GM12878 (cell line): ENCODE data around the gene METRN. TPM values are rescaled to one million over a fixed set of nuclear protein-coding genes. Genes with fewer than 3 reads are reported as not detected.
A peak's percentile ranks its signal among the peaks of the same experiment; 100 is the strongest.

Experiments used
- ATAC-seq: fragments of 200-7000 bp; cut with Tn5 transposase; 3 replicates; pipeline ENCODE4 v1.9.1; 2020; ENCODE audit warnings: mild to moderate bottlenecking, moderate library complexity
- BruUV-seq: library from RNA; stranded (reverse); fragments of 400-500 nt; replicated peaks from 2 replicates; lab custom pipeline; 2021; lab: Mats Ljungman, UMichigan
- CTCF ChIA-PET: fragments of 300-600 bp; sonication (Branson Sonifier 250); formaldehyde crosslinking; extraction: SDS; loops from one replicate; lab custom pipeline; 2021; ENCODE audit warnings: inconsistent platforms; lab: Yijun Ruan, JAX
- POLR2A ChIA-PET: fragments of 350-600 bp; formaldehyde crosslinking; extraction: SDS; loops from one replicate; lab custom pipeline; 2021; ENCODE audit warnings: inconsistent platforms; lab: Charles Lee
- RAD21 ChIA-PET: fragments of 300-600 bp; sonication (Branson Sonifier 250); formaldehyde crosslinking; loops from one replicate; lab custom pipeline; 2023; ENCODE audit warnings: antibody characterized with exemption; ENCODE audit not compliant: unreplicated experiment; lab: Charles Lee
- SMC1A ChIA-PET: fragments of 300-600 bp; sonication (Branson Sonifier 250); formaldehyde crosslinking; loops from one replicate; lab custom pipeline; 2023; ENCODE audit not compliant: unreplicated experiment, uncharacterized antibody; lab: Charles Lee
- DNase-seq: peaks from one replicate; pipeline ENCODE4 v3.0.0-alpha.2; 2011; ENCODE audit warnings: low read depth, low spot score
- FAIRE-seq: peaks from 3 replicates; lab custom pipeline; 2011; peaks lifted over from hg19 to GRCh38; lab: Jason Lieb, UNC
- H2AFZ ChIP-seq: 2 replicates; pipeline ENCODE4 v1.6.0; 2011; ENCODE audit warnings: low read depth, low read length, control low read depth; ENCODE audit not compliant: control insufficient read depth
- H3K27ac ChIP-seq: 2 replicates; pipeline ENCODE4 v1.5.1; 2011; ENCODE audit warnings: control low read depth; ENCODE audit not compliant: control insufficient read depth, insufficient read depth
- H3K27me3 ChIP-seq, 2 experiments: replicated peaks in 1 of 2; 2 replicates each; pipeline versions ENCODE4 v1.6.0 to v1.6.1; 2011; ENCODE audit warnings: low read length in 1 of 2; ENCODE audit not compliant: control insufficient read depth in 2 of 2, insufficient read depth in 2 of 2
- H3K36me3 ChIP-seq, 2 experiments: 2 replicates each; pipeline ENCODE4 v1.5.1; 2011; ENCODE audit warnings: low read length in 1 of 2; ENCODE audit not compliant: control insufficient read depth in 2 of 2, insufficient read depth in 2 of 2
- H3K4me1 ChIP-seq: 2 replicates; pipeline ENCODE4 v1.6.1; 2011; ENCODE audit warnings: mild to moderate bottlenecking, low read length, moderate library complexity, mixed read lengths; ENCODE audit not compliant: control insufficient read depth, insufficient read depth
- H3K4me2 ChIP-seq: 2 replicates; pipeline ENCODE4 v1.6.0; 2011; ENCODE audit warnings: control low read depth; ENCODE audit not compliant: control insufficient read depth, insufficient read depth
- H3K4me3 ChIP-seq: fragments of 200-600 bp; sonication (generic); 2 replicates; pipeline ENCODE4 v1.5.1; 2016
- H3K79me2 ChIP-seq: 2 replicates; pipeline ENCODE4 v1.6.0; 2011; ENCODE audit warnings: low read length; ENCODE audit not compliant: control insufficient read depth, insufficient read depth
- H3K9ac ChIP-seq: 2 replicates; pipeline ENCODE4 v1.8.0; 2011; ENCODE audit warnings: low read length, control low read depth, mixed read lengths; ENCODE audit not compliant: control insufficient read depth, insufficient read depth
- H3K9me3 ChIP-seq: replicated peaks from 3 replicates; pipeline ENCODE4 v1.5.1; 2011; ENCODE audit warnings: mild to moderate bottlenecking, low read length; ENCODE audit not compliant: control insufficient read depth, insufficient read depth
- H4K20me1 ChIP-seq: 2 replicates; pipeline ENCODE4 v1.6.0; 2011; ENCODE audit not compliant: control insufficient read depth, insufficient read depth
- CBFB ChIP-seq: IDR thresholded peaks from 2 replicates; pipeline ENCODE4 v1.6.1; 2016; ENCODE audit warnings: antibody characterized with exemption, low read depth
- CHD1 ChIP-seq: IDR thresholded peaks from 2 replicates; pipeline ENCODE4 v1.6.1; 2012; ENCODE audit warnings: low read depth, low read length, improper control_type of control experiment
- IKZF1 ChIP-seq: fragments of 450-650 bp; conservative IDR thresholded peaks from 2 replicates; pipeline ENCODE4 v1.6.1; 2017; ENCODE audit warnings: antibody characterized with exemption, mild to moderate bottlenecking
- NFIC ChIP-seq: IDR thresholded peaks from 2 replicates; pipeline ENCODE4 v1.6.1; 2012; ENCODE audit warnings: low read depth, mild to moderate bottlenecking, inconsistent platforms, low read length, moderate library complexity
- NR2F1 ChIP-seq: fragments of 450-650 bp; conservative IDR thresholded peaks from 2 replicates; pipeline ENCODE4 v1.6.1; 2017; ENCODE audit warnings: mild to moderate bottlenecking
- NRF1 ChIP-seq: conservative IDR thresholded peaks from 2 replicates; pipeline ENCODE4 v1.6.1; 2011; ENCODE audit warnings: mild to moderate bottlenecking, low read depth, low read length, improper control_type of control experiment
- POLR2A ChIP-seq: IDR thresholded peaks from 2 replicates; pipeline ENCODE4 v1.6.1; 2011; ENCODE audit warnings: low read depth, mild to moderate bottlenecking, low read length
- POLR2AphosphoS2 ChIP-seq: IDR thresholded peaks from 2 replicates; pipeline ENCODE4 v1.6.1; 2011; ENCODE audit warnings: low read depth, mild to moderate bottlenecking, low read length, improper control_type of control experiment, moderate library complexity
- POU2F2 ChIP-seq: IDR thresholded peaks from 3 replicates; pipeline ENCODE4 v1.6.1; 2011; ENCODE audit warnings: low read depth, mild to moderate bottlenecking, low read length, borderline replicate concordance
- SMARCA5 ChIP-seq: fragments of 450-650 bp; IDR thresholded peaks from 2 replicates; pipeline ENCODE4 v1.6.1; 2017; ENCODE audit warnings: mild to moderate bottlenecking
- SUZ12 ChIP-seq: fragments of 200-600 bp; sonication (generic); IDR thresholded peaks from one replicate; pipeline ENCODE4 v1.6.1; 2018; ENCODE audit warnings: antibody characterized with exemption, mild to moderate bottlenecking; ENCODE audit not compliant: unreplicated experiment
- TCF12 ChIP-seq: IDR thresholded peaks from 2 replicates; pipeline ENCODE4 v1.6.1; 2011; ENCODE audit warnings: low read depth, mild to moderate bottlenecking, low read length
- YBX1 ChIP-seq: fragments of 450-650 bp; IDR thresholded peaks from 2 replicates; pipeline ENCODE4 v1.6.1; 2016; ENCODE audit warnings: antibody characterized with exemption
- YY1 ChIP-seq: IDR thresholded peaks from 2 replicates; pipeline ENCODE4 v1.6.1; 2011; ENCODE audit warnings: low read depth, mild to moderate bottlenecking, low read length
- ZNF217 ChIP-seq: fragments of 450-650 bp; IDR thresholded peaks from 2 replicates; pipeline ENCODE4 v1.6.1; 2017; ENCODE audit warnings: antibody characterized with exemption, mild to moderate bottlenecking
- WGBS: methylation state at CpG from one replicate; pipeline ENCODE4 v1.1.6; 2016; ENCODE audit warnings: low lambda C conversion rate; ENCODE audit not compliant: insufficient replicate concordance, insufficient coverage; ENCODE audit errors: missing lambda C conversion rate; 5-methylcytosine and 5-hydroxymethylcytosine counted together
- in situ Hi-C: fragments of 300-500 bp; cut with MboI; formaldehyde crosslinking; loops from 9 replicates; pipeline ENCODE4 v1.14.3; 2018; ENCODE audit warnings: mixed read lengths
- intact Hi-C: fragments of 100-400 bp; cut with micrococcal nuclease; formaldehyde crosslinking; loops from one replicate; pipeline ENCODE4 v1.14.2; 2022; ENCODE audit not compliant: unreplicated experiment
- polyA plus RNA-seq, 11 experiments: library from polyadenylated mRNA; depleted of rRNA in 4 of 11; unstranded in 6 of 11; stranded (reverse) in 5 of 11; fragments of >200 nt; fragmentation: Nextera tagmentation in 4 of 11; fragmentation: Illumina TruSeq in 1 of 11; extraction: Ambion mirVana in 4 of 11; extraction: Trizol in 1 of 11; gene quantifications; 1 replicate in 1 of 11; 2 replicates in 10 of 11; pipeline versions ENCODE4 v1.2.1 to v1.2.3, GENCODE V29; 2011 to 2016; ENCODE audit warnings: inconsistent platforms in 2 of 11, missing spikeins in 2 of 11, low read depth in 1 of 11
- total RNA-seq, 4 experiments: library from RNA; depleted of rRNA in 3 of 4; stranded (reverse); fragments of >200 nt in 3 of 4; fragmentation: Illumina TruSeq in 1 of 4; extraction: Trizol in 1 of 4; gene quantifications; 2 replicates each; pipeline versions ENCODE4 v1.2.1 to v1.2.3, GENCODE V29; 2013 to 2021
- TF ChIP-seq, protein P1 (sequence below): fragments of 450-650 bp; IDR thresholded peaks from 2 replicates; pipeline ENCODE4 v1.6.1; 2016; ENCODE audit warnings: mild to moderate bottlenecking
- TF ChIP-seq, protein P2 (sequence below): fragments of 450-650 bp; formaldehyde crosslinking; IDR thresholded peaks from 2 replicates; pipeline ENCODE4 v1.4.0; 2022; ENCODE audit warnings: mild to moderate bottlenecking, moderate library complexity
- TF ChIP-seq, protein P3 (sequence below): fragments of 450-650 bp; IDR thresholded peaks from 2 replicates; pipeline ENCODE4 v1.6.1; 2017; ENCODE audit warnings: mild to moderate bottlenecking, low read depth, inconsistent platforms; ENCODE audit not compliant: poor library complexity, severe bottlenecking

METRN gene
- total and polyA plus RNA-seq, 10 of the 15 experiments (the other 5 are each of a cell fraction or from before 2014, with no cell fraction given) = 0.11 to 12.8 (median 1.1) TPM; not detected in 1

DNA sequence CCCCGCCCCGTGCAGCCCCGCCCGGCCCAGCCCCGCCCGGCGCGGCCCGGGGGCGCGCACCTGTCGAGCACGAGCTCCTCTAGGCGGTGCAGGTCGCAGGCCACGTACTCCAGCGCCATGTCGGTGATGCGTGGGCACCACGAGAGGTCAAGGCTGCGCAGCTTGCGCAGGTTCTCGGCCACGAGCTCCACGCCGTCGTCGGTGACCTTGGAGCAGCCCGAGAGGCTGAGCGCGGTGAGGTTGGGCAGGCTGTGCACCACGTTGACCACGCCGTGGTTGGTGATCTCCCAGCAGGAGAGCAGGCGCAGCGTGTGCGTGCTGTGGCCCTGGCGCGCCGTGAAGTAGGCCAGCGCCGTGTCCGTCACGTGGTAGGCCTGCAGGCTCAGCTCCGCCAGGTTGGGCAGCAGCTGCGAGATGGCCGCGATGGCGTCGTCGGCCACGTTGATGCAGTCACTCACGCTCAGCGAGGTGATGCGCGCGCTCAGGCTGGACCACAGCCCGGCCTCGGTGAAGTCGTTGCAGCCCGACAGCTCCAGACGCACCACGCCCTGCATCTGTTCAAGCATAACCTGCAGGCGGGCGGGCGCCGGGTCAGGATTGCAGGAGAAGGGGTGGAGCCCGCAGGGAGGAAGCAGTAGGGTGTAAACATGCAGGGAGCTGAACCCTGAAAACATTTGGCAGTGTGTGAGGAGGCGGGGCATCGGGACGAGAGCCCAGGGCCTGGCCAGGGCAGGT, 19.4 kb upstream of the METRN start:
- Histone ChIP-seq H3K9me3 (no peaks in the 10 kb centered on the region; the same call in 2 of the 3 replicates), H4K20me1 (no peaks in the 10 kb centered on the region), H3K36me3 (no peaks in the 10 kb centered on the region), H3K4me2 (peak overlapping the region; percentile 88), H2AFZ (peak overlapping the region; percentile 89), H3K4me3 (peak overlapping the region; percentile 53; the same call in 1 of the 2 replicates), H3K4me1 (peaks cover 7% of the 10 kb centered on the region), H3K79me2 (no peaks in the 10 kb centered on the region), H3K27me3 (peaks cover 2 to 6% of the 10 kb centered on the region in 2 experiments; a peak in 3 of 4 replicates), H3K27ac (no peak overlapping the region), H3K9ac (no peak overlapping the region)
- intact Hi-C loops = no loop called here
- ChIA-PET POLR2A (interaction anchor here (0.7 to 2.0 kb wide), 6 partner anchors 11 to 59 kb away, joined by 3 to 7 read pairs (median 4); partner anchors contain the start of genes ANTKMT, HAGHL, JMJD8 and METRN), CTCF (interaction anchor here (0.6 to 1.6 kb wide), 6 partner anchors 14 to 365 kb away, joined by 3 to 5 read pairs (median 3); no protein-coding TSS in a partner anchor), SMC1A (no interaction called here), RAD21 (interaction anchor here (0.9 kb wide), 1 partner anchor 25 kb away, joined by 3 read pairs; no protein-coding TSS in a partner anchor)
- 2% methylated on average over 69 of the region's 71 CpGs for WGBS
- FAIRE-seq = no peak
- ATAC-seq = peak; percentile 82
- no TSS peak for BruUV-seq
- in situ Hi-C loops = no loop called here
- no peak for DNase-seq
- TF ChIP-seq YY1 (no peak), NRF1 (0 out of 2 replicates have a peak, but pooled peaks have one; percentile 19), SMARCA5 (0 out of 2 replicates have a peak, but pooled peaks have one; percentile 44), POU2F2 (no peak), CBFB (no peak), ZNF217 (no peak), POLR2AphosphoS2 (0 out of 2 replicates have a peak, but pooled peaks have one; percentile 31), SUZ12 (no peak), POLR2A (peak; percentile 86), NFIC (no peak), TCF12 (no peak), NR2F1 (peak; percentile 94), YBX1 (no peak), CHD1 (no peak), IKZF1 (peak; percentile 73)
- TF ChIP-seq, protein P1, sequence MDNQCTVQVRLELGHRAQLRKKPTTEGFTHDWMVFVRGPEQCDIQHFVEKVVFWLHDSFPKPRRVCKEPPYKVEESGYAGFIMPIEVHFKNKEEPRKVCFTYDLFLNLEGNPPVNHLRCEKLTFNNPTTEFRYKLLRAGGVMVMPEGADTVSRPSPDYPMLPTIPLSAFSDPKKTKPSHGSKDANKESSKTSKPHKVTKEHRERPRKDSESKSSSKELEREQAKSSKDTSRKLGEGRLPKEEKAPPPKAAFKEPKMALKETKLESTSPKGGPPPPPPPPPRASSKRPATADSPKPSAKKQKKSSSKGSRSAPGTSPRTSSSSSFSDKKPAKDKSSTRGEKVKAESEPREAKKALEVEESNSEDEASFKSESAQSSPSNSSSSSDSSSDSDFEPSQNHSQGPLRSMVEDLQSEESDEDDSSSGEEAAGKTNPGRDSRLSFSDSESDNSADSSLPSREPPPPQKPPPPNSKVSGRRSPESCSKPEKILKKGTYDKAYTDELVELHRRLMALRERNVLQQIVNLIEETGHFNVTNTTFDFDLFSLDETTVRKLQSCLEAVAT = peak; percentile 51; the same call in 1 of the 2 replicates
- TF ChIP-seq, protein P2, sequence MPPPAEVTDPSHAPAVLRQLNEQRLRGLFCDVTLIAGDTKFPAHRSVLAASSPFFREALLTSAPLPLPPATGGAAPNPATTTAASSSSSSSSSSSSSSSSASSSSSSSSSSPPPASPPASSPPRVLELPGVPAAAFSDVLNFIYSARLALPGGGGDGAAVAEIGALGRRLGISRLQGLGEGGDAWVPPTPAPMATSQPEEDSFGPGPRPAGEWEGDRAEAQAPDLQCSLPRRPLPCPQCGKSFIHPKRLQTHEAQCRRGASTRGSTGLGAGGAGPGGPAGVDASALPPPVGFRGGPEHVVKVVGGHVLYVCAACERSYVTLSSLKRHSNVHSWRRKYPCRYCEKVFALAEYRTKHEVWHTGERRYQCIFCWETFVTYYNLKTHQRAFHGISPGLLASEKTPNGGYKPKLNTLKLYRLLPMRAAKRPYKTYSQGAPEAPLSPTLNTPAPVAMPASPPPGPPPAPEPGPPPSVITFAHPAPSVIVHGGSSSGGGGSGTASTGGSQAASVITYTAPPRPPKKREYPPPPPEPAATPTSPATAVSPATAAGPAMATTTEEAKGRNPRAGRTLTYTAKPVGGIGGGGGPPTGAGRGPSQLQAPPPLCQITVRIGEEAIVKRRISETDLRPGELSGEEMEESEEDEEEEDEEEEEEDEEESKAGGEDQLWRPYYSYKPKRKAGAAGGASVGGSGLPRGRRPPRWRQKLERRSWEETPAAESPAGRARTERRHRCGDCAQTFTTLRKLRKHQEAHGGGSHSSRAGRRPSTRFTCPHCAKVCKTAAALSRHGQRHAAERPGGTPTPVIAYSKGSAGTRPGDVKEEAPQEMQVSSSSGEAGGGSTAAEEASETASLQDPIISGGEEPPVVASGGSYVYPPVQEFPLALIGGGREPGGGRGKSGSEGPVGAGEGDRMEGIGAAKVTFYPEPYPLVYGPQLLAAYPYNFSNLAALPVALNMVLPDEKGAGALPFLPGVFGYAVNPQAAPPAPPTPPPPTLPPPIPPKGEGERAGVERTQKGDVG (CRISPR knock-in tag) = no peak
- TF ChIP-seq, protein P3, sequence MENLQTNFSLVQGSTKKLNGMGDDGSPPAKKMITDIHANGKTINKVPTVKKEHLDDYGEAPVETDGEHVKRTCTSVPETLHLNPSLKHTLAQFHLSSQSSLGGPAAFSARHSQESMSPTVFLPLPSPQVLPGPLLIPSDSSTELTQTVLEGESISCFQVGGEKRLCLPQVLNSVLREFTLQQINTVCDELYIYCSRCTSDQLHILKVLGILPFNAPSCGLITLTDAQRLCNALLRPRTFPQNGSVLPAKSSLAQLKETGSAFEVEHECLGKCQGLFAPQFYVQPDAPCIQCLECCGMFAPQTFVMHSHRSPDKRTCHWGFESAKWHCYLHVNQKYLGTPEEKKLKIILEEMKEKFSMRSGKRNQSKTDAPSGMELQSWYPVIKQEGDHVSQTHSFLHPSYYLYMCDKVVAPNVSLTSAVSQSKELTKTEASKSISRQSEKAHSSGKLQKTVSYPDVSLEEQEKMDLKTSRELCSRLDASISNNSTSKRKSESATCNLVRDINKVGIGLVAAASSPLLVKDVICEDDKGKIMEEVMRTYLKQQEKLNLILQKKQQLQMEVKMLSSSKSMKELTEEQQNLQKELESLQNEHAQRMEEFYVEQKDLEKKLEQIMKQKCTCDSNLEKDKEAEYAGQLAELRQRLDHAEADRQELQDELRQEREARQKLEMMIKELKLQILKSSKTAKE = no peak
